Activated CD4-positive, alpha-beta T cell treated with anti-CD3 and anti-CD28 coated beads for 24 hours (primary cell): ENCODE measurements around the gene TBL3.
"Not testable (repeated sequence)": the region's sequence is repeated elsewhere in the genome, so short reads cannot be mapped to it uniquely, and the experiment has no call there.

ENCODE experiments used
- DNase-seq, 2 donors: peaks; one replicate each; pipeline ENCODE4 v3.0.0-alpha.2; 2020; ENCODE audit warnings: low read depth in 2 of 2

Gene TBL3

DNA sequence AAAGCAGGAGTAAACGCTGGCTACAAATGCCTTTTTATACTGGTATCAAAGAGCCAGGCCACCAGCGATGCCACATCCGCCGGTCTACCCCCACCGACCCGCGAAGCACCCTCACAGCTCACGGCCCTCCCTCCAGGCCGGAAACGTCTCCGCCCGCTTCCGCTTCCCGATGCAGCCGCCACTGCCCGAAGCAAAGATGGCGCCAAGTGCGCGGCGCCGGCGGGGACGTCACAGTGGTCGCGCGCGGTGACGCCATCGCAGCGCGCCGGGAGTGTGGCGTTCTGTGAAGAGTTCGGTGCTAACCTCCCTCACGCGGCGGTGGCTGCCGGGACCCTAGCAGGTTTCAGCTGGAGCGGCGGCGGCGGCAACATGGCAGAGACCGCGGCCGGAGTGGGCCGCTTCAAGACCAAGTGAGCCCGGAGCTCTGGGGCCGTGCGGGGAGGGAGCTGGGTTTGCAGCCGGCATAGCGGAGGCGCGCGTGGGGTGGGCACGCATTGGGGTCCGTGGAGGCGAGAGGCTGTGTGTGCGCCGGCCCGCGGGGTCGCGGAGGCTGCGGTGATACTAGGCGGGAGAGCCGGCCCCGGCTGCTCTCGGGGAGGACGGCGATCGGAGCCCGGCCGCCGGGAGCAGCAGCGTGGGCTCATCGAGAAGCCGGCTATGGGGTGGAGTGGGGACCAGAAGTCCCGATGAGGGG, at the start of gene TBL3:
TBL3 (plus strand) TSS at position 258 of the 694 bp plus-strand sequence; CDS start at position 370, 112 bp downstream.
- DNase-seq = peak; percentile 91 to 92

DNA sequence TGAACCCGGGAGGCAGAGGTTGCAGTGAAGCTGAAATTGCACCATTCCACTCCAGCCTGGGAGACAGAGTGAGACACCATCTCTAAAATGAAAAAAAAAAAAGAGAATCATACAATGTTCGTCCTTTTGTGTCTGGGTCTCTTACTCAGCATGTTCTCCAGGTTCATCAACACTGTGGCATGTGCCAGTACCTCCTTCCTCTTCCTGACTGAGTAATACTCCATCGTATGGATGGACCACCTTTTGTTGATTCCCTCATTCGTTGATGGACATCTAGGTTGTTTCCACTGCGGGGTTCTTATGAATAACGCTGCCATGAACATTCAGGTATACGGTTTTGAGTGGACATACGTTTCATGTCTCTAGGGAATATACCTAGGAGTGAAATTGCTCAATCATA, 49.5 kb upstream of the TBL3 start:
- DNase-seq = no peak

DNA sequence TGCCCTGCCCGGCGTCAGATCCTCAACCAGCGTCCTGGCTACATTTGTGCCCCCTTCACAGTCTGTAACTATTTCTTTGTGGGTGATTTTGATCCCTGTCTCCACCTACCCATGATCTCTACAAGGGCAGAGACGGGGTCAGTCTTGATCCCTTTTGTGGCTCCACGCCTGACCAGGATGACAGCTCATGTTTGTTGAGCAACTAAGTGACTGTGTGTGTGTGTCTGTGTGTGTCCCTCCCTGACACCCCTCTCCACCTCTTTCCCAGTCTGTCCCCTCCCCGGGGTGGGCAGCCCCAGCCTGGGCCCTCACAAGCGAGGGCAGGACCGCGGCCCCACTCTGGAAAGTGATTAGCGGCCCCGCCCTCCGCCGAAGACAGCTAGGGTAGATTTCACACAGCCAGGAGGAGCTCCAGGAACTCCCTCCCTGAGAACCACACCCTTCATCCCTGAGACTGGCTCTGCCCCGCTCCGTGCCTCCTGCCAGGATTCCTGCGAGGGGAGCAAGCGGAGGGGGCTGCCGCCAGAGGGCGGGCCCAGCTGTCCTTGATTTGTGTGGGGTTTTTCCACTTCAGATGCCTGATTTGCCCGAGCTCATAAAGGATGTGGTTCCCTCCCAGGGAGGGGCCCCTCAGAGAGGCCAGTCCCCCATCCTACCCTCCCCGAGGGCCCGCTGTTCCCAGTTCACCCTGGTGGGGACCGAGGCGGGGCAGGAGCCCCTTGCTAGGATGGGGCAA, 48.4 kb upstream of the TBL3 start:
- no peak for DNase-seq

DNA sequence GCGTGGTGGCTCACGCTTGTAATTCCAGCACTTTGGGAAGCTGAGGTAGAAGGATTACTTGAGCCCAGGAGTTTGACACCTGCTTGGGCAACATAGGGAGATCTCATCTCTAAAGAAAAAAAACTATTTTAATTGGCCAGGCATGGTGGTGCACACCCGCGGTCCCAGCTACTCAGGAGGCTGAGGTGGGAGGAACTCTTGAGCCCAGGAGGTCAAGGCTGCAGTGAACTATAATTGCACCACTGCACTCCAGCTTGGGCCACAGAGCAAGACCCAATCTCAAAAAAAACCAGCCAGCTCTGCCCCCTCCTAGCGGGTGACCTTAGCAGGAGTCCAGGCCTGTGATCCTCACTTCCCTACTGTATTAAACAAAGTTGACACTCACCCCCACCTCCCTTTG, 47.8 kb upstream of the TBL3 start:
- DNase-seq = no peak

DNA sequence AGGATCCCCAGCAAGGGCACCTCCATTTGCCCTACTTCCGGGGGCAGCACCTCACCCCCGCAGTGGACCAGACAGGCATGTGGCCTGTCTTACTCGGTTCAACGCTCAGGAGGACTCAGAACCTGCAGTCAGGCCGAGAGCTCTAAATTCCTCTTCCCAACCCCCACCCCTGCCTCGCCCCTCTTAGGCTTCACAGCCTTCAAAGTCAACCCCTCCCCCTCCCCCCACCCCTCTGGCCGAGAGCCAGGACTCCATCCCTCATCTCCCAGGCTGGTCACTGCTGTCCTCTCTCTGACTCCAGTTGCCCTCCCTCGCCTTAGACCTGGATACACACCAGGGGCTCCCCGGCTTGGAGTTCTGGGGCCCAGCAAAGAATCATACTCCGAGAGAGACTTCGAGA, 45.6 kb upstream of the TBL3 start:
- DNase-seq = no peak

DNA sequence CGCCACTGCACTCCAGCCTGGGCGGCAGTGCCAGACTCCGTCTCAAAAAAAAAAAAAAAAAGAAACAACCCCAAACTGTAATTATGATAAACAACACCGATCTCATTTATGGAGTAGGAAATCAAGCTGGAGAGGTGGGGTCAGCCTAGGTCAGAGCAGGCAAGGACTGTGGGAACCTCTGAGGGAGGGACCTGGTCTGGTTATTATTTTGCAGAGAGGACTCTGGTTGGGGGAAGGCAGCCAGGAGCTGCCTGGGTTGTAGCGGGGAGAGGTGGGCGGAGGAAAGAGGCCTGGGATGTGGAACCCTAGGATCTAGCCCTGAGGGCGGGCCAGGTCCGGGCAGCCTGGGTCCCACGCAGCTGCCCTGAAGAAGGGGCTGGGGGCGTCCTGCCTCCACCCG, 42.7 kb upstream of the TBL3 start:
- no peak for DNase-seq

DNA sequence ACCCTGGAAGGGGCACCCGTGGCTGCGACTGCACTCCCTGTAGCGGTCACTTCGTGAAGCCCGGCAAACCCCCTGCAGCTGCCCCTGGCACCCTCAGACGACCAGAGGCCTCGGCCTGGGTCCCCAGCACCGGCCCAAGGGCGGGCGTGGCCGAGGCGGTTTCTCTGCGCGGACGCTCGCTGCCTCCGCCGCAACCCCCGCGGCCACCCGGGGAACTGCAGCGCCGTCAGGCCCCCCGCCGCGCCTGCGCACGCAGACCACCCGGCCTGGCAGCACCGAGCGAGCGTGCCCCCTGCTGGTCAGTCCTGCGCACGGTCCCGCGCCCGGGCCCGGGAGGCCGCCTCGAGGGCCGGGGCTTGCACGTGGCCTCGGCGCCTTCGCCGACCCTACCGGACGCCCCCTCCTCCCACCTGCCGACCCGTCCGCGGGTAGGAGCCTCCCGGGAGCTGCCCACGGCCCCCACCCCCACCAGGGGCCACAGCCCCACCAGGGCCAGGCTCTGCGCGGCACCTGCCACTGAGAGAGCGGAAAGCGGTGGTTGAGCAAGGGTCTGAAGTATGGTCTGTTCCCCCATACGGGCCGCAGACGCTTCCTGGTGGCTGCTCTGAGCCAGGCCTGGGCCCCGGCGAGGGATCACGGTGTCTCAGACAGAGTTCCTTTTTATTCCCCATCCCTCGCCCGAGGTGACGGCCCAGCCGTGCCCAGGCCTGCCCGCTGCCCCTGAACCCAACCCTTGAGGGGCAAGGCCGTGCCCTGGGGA, 42.1 kb upstream of the TBL3 start:
- DNase-seq = peak; percentile 90 to 92

DNA sequence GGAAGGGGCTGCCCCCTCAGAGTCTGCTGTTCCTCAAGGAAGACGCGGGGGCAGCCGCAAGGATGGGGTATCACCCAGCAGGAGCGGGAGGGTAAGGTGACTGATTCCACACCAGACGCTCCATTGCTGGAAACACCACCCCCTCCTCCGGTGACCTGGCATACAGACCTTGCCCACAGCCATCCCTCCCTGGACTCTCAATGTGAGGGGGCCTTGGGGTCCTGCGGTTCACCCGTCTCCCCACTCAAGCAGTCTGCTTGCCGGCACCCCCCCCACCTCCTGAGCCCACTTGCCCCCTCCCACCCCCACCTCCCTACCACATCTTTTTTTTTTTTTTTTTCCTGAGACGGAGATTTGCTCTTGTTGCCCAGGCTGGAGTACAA, 41.5 kb upstream of the TBL3 start:
- DNase-seq = no peak

DNA sequence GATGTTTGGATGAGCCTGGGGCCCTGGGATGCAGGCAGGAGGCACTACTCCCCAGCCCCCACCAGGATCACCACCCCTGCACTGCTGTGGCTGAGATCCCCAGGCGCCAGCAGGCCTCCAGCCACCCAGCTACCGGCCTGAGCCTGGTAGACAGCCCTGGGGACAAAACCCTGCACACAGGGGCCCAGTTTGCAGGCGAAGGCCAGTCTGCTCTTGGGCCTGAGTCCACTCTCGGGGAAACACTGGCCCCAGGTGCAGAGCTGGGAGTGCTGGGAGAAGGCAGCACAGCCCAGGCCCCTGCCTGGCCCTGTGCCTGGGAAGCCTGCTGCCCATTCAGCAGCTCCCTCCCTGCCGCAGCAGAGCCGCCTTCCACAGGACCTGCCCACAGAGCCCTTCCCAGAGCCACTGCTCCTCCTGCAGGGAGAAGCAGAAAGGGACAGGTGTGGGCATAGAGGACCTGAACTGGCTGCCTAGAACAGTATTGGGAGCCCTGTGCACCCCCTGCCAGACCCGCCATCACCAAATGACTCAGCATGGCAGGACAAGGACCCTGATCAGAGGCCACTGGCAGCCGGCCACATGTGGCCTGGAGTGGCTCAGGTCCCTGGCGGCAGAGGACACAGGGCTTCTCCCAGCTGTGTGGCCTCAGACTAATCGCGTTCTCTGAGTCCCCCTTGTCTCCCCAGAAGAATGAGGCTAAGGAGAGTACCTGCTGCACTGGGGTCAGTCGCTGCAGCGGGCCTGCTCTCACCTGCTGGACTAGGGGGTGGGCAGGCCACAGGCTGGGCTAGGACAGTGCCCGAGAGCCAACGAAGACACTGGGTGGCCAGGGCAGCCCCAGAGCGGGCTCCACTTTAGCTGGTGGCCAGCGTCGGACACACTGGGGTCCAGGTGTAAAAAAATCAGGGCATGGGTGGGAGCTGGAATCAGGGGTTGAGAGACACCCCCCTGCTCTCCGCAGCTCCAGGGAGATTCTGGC, 39.5 kb upstream of the TBL3 start:
- DNase-seq = no peak

DNA sequence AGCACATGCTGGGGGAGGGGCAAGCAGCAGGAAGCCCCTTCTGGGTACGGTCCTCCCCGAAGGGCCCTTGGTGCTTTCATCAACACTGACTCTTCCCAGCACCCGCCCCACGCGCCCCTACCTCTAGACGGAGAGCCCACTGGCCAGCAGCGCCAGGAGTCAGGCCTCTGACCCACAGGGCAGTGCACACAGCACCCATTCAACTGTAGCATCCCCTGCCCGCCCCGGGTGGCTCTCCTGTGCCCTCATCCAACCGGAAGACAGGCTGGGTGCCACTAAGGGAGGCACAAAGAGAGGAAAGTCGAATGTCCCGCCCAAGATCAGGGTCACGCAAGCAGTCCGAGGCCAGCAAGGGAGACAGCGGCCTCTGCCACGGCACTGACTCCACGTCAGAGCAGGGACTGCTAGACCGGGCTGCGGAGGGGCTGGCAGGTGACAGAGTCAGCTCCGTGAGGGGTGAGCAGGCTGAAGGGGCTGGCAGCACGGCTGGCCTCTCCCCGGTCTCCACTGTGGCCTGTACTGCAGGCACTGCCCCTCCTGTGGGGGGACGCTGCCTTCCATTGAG, 38.7 kb upstream of the TBL3 start:
- DNase-seq = no peak

DNA sequence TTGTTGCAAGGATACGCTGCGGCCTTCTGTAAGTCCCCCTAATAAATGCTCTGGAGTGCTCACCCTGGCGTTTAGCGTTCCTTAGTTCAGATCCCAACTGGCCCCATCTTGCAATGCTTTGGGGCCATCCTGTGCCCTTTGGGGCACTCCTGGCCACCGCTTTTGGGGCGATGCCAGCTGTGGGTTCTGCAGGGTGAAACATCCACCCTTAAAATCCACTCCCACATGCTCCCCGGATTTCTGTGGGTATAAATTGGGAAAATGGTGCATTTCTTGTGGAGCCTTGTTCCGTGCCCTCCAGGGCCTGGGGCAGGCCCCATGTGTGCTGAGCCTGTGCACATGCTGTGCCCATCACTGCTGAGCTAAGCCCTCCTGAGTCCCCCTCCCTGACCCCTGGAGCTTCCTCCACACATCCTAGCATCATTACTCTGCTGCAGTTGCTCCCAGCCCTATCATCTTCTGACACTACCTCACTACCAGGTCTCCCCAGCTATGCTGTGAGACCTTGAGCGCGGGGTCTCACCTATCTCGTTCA, 34.8 kb upstream of the TBL3 start:
- no peak for DNase-seq

DNA sequence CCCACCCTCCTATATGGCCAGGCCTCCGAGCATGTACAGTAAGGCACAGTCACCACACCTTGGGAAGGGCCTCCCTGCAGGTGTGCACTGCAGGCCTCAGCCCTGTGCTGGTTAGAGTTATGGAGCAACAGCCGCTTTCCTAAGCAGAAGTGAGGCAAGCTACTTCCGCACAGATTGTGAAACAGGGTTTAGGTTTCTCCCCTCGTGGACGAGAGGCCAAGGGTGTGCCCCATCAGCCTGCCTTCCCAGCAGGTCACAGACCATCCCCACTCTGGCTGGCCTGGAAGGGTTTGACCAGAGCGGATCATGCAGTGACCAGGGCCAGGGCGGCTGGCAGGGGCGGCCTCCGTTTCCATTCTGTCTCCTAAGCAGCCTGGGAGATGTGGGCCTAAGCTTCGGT, 33.5 kb upstream of the TBL3 start:
- no peak for DNase-seq

DNA sequence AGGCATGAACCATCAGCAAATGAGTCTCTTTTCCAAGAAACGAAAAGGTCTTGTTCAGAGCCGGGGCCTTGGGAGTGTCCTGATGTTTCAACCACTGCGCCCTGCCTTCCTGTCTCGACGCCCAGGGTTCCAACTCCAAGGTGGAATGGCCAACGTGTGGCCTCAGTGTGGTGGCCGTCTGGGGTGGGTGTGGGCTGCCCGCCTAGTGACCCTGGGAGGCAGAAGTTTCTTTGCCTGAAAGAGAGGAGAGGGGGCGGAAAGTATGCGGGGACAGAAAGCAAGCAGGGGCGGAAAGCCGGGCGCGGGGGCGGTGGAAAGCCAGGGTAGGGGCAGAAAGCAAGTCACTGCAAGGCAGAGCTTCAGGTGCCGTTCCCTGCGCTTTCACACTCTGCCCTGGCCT, 32.9 kb upstream of the TBL3 start:
- DNase-seq = no peak

DNA sequence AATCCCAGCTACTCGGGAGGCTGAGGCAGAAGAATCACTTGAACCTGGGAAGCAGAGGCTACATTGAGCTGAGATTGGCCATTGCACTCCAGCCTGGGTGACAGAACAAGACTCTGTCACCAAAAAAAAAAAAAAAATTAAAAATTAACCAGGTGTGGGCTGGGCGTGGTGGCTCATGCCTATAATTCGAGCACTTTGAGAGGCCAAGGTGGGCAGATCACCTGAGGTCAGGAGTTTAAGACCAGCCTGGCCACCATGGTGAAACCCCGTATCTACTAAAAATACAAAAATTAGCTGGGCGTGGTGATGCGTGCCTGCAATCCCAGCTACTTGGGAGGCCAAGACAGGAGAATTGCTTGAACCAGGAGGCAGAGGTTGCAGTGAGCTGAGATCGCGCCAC, 32.0 kb upstream of the TBL3 start:
- DNase-seq = not testable (repeated sequence)

DNA sequence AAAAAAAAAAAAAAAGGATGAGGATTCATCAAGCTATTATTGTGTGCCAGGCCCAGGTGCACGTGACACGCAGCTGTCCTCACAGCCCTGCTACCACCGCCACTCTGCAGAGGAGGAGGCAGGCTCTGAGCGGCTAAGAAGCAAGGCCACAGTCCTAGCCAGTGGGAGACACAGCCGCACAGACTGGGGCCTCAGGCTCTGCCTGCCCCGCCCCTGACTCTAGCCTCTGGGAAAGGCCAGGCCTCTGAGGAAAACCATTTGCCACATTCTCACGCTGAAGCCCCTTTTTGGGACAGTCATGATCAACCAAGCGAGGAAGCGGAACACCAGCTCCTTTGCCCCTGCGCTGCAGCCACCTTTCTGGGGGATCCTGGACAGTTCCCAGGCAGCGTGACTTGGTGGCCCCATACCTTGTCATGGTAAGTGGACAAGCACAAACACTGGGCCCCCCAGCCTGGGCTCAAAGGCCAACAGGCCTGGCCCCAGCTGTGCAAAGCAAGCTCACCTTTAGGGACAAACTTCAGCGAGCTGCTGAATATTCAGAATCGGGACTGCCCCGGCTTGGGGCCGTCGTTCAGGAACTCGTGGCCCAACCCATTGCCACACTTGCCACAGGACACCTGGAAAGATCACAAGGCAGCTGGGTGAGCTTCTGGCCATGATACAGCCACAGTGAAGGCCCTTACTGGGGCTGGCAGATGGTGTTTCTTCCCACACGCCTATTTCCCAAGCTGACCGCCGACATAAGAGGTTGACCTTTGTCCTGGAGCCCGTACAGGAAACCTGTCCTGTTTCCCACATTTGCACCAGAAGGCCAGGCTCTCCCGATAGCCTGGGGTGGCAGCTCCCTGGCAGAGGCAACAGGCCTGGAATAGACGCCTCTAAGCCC, 31.3 kb upstream of the TBL3 start:
- DNase-seq = no peak

DNA sequence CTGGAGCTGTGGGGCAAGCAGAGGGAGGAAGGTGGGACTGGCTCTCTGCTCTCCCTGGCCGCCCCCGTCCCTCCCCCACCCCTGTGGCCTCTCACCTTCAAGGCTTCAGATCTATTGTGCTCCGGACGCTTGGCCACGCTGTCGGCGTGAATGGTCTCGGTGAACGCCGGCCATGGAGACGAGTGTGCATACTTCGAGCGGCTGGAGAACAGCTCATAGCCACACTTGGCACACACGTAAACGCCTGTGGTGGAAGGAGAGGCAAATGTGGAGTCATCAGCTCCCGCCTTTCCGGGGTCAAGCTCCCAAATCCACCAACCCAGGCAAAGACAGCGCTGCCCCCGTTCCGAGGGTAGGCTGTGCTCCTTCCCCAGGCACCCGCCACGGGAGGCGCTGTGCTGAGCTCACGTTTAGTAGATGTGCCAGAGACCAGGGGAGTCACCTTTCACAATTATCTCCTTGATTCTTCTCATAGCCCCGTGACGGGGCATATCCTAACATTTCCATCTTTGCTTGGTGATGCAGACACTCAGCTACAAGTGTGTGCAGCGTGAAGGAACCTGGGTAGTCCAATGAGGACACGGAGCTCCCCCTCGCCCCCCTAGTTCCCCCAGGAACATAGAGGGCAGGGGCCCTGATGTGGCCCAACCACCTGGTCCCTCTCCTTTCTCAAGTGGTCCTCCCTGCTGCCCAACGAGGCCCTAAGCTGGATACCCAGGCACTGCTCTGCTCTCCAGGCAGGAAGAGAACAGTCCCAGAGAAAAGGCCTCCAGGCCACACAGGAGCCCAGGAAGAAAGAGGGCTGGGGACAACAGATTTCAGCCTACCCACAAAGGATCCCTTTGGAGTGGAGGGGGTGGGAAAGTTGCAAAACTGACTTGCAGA, 30.4 kb upstream of the TBL3 start:
- no peak for DNase-seq

DNA sequence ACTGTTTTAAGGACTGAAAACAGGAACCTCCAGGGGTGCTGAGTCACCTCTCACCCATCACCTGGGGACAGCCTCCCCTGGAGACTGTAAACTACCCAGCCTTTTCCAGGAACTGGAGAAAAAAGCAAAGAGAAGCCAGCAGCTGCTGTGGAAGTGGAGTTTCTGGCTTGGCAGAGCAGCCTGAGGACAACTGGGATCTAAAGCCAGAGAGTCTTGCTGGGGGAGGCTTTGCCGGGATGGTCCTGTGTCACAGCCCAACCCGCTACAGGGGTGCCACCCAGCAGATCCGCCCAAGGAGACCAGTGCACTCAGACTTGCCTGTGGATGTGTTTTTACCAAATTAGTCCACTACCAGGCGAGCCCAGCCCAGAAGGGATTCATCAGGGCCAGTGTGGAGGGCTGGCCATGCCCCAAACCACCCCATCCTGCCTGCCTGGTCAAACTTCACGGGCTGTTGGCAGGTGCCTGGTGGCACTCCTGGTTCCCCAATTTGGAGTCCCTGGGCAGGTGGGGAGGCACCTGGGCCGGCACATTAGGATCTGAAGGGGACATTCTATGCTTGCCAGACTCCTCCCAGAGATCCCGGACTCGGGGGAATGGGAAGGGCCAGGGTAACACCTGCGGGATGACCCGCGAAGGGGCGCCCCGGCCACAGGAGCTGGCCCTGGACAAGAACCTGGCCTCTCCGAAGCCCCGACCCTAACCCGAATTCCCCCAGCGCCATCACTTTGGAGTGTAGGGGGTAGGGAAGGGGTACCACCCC, 29.6 kb upstream of the TBL3 start:
- DNase-seq = no peak
